Esophagus muscularis mucosa (tissue), 4 donors: ENCODE measurements around the gene ALPK3. TPM values are rescaled to one million over a fixed set of nuclear protein-coding genes. Genes with fewer than 3 reads are reported as not detected.

Experiments used
- DNase-seq: peaks from one replicate; pipeline ENCODE4 v3.0.0-alpha.2; 2017; ENCODE audit errors: extremely low spot score
- H3K27ac ChIP-seq, 4 donors: fragments of 200-600 bp; sonication (generic); replicated peaks in 1 of 4; 1 replicate in 3 of 4; 2 replicates in 1 of 4; pipeline ENCODE4 v1.5.1; 2016 to 2019; ENCODE audit warnings: mild to moderate bottlenecking in 1 of 4
- H3K27me3 ChIP-seq, 4 donors: fragments of 200-600 bp; sonication (generic); one replicate each; pipeline versions ENCODE4 v1.5.1 to v1.6.0; 2016 to 2019
- H3K36me3 ChIP-seq, 4 donors: fragments of 200-600 bp; sonication (generic); one replicate each; pipeline ENCODE4 v1.5.1; 2016 to 2019
- H3K4me1 ChIP-seq, 4 donors: fragments of 200-600 bp; sonication (generic); one replicate each; pipeline ENCODE4 v1.5.1; 2016 to 2019
- H3K4me3 ChIP-seq, 4 donors: fragments of 200-600 bp; sonication (generic); 1 replicate in 2 of 4; 2 replicates in 2 of 4; pipeline ENCODE4 v1.5.1; 2016 to 2019; ENCODE audit warnings: mild to moderate bottlenecking in 4 of 4, moderate library complexity in 1 of 4
- H3K9me3 ChIP-seq, 4 donors: fragments of 200-600 bp; sonication (generic); 1 replicate in 3 of 4; 2 replicates in 1 of 4; pipeline ENCODE4 v1.5.1; 2016 to 2019
- CTCF ChIP-seq, 3 experiments: fragments of 200-600 bp in 2 of 3; fragments of 450-650 bp in 1 of 3; sonication (generic) in 2 of 3; IDR thresholded peaks; one replicate each; pipeline ENCODE4 v1.5.1; 2017 to 2019; ENCODE audit warnings: antibody characterized with exemption in 3 of 3, mild to moderate bottlenecking in 2 of 3, moderate library complexity in 1 of 3
- EP300 ChIP-seq: sonication (generic); formaldehyde crosslinking; IDR thresholded peaks from one replicate; pipeline ENCODE4 v1.6.1; 2017; ENCODE audit warnings: antibody characterized with exemption
- POLR2A ChIP-seq: fragments of 450-650 bp; IDR thresholded peaks from one replicate; pipeline ENCODE4 v1.6.1; 2017; ENCODE audit warnings: antibody characterized with exemption, moderate library complexity, mild to moderate bottlenecking, low read depth
- POLR2AphosphoS5 ChIP-seq, 2 donors: sonication (generic); formaldehyde crosslinking; IDR thresholded peaks; one replicate each; pipeline ENCODE4 v1.6.1; 2017; ENCODE audit warnings: antibody characterized with exemption in 2 of 2
- WGBS: methylation state at CpG from one replicate; pipeline ENCODE4 v1.1.5; 2018; 5-methylcytosine and 5-hydroxymethylcytosine counted together
- intact Hi-C: fragments of 100-400 bp; cut with DNase I; formaldehyde crosslinking; loops from one replicate; pipeline ENCODE4 v1.15.1; 2023
- total RNA-seq, 4 donors: library from RNA; depleted of rRNA; stranded (reverse); fragments of >200 nt; gene quantifications; one replicate each; pipeline versions ENCODE4 v1.1.0 to v1.2.1, GENCODE V29; 2016

ALPK3 gene
- total RNA-seq, 4 donors from 2014 or later, result 9.1 to 21.5 (median 16.2) TPM

DNA sequence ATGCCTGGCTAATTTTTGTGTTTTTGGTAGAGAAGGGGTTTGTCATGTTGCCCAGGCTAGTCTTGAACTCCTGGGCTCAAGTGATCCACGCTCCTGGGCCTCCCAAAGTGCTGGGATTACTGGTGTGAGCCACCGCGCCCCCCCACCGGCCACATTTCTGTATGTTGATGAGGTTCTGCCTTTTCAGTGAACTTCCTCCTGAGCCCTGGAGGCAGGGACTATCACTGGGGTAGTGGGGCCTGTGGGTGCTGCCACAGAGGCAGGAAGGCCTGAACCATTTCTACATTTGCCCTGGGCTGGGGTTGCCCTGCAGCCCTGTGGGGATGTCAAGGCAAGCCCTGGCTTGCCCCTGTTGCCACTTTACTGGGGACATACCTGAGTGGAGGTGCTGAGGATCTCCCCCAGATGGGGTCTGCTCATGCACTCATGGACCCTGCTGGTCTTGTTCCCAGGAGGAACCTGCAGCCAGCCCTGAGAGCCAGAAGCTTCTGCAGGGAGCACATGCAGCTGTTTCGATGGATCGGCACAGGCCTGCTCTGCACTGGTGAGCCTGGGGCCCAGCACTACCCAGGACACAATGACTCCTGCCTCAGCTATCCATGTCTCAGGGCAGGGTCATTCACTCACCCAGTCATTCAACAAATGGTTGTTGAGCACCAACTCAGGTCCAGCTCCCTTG lies 73.0 kb downstream of the ALPK3 start:
- TF ChIP-seq POLR2AphosphoS5 (IDR thresholded peaks at IDR 0.05), result no peak
- no peak for TF ChIP-seq POLR2A
- no peak for TF ChIP-seq EP300
- TF ChIP-seq CTCF (IDR thresholded peaks at IDR 0.05), result no peak
- no peaks in the 10 kb centered on the region for H3K4me1 ChIP-seq
- 88% methylated on average over 6 of the region's 6 CpGs for WGBS
- H3K27ac ChIP-seq, result no peak overlapping the region
- H3K27me3 ChIP-seq, result peaks cover 0 to 30% (median 0%) of the 10 kb centered on the region in 4 donors
- H3K36me3 ChIP-seq, result no peaks in the 10 kb centered on the region
- no peak overlapping the region for H3K4me3 ChIP-seq
- H3K9me3 ChIP-seq, result no peaks in the 10 kb centered on the region
- no peak for DNase-seq
- intact Hi-C loops, result no loop called here

- H3K4me3 ChIP-seq, result no peak overlapping the region
- no peak for DNase-seq
- TF ChIP-seq EP300 (no peak), CTCF (IDR thresholded peaks at IDR 0.05) (no peak), POLR2A (no peak), POLR2AphosphoS5 (IDR thresholded peaks at IDR 0.05) (no peak)
- no peaks in the 10 kb centered on the region for H3K9me3 ChIP-seq
- intact Hi-C loops, result no loop called here
- H3K27me3 ChIP-seq, result peaks cover 0 to 31% (median 0%) of the 10 kb centered on the region in 4 donors
- no peaks in the 10 kb centered on the region for H3K36me3 ChIP-seq
- WGBS, result 98% methylated on average over 5 of the region's 5 CpGs
- no peak overlapping the region for H3K27ac ChIP-seq
- H3K4me1 ChIP-seq, result no peaks in the 10 kb centered on the region
These were observed 73.6 kb downstream of the ALPK3 start for GRCh38 chr15:84890670-84891162.

DNA sequence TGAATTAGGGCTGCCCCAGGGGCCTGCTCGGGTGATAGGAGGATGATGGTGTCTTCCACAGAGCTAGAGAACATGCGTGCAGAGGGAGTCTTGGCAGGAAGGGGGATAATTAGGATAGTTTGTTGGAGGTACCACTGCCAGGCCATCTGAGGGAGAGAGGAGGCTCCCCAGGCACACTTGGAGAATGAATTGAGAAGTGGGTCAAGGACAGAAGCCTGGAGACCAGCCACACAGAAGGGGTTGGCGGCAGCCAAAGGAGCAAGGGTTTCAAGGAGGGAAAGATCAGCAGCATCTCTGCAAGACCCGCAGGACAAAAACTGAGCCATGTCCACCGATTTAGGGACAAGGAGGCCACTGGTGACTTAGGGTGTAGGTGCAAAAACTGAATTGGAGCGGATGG lies 74.2 kb downstream of the ALPK3 start:
- Histone ChIP-seq H3K4me1 (no peaks in the 10 kb centered on the region), H3K36me3 (no peaks in the 10 kb centered on the region), H3K9me3 (no peaks in the 10 kb centered on the region), H3K27me3 (peaks cover 0 to 31% (median 0%) of the 10 kb centered on the region in 4 donors), H3K27ac (no peak overlapping the region), H3K4me3 (no peak overlapping the region)
- DNase-seq, result no peak
- TF ChIP-seq CTCF (IDR thresholded peaks at IDR 0.05) (no peak), EP300 (no peak), POLR2A (no peak), POLR2AphosphoS5 (IDR thresholded peaks at IDR 0.05) (no peak)
- 89% methylated on average over 6 of the region's 6 CpGs for WGBS
- intact Hi-C loops, result no loop called here

- intact Hi-C loops, result no loop called here
- Histone ChIP-seq H3K9me3 (no peaks in the 10 kb centered on the region), H3K27me3 (peaks cover 0 to 23% (median 0%) of the 10 kb centered on the region in 4 donors), H3K27ac (no peak overlapping the region), H3K4me1 (no peaks in the 10 kb centered on the region), H3K36me3 (no peaks in the 10 kb centered on the region), H3K4me3 (no peak overlapping the region)
- TF ChIP-seq EP300 (no peak), POLR2AphosphoS5 (IDR thresholded peaks at IDR 0.05) (no peak), CTCF (IDR thresholded peaks at IDR 0.05) (no peak), POLR2A (no peak)
- WGBS, result 96% methylated on average over 10 of the region's 10 CpGs
- DNase-seq, result no peak
These were observed 75.7 kb downstream of the ALPK3 start for GRCh38 chr15:84892786-84893307.
